K562 treated with DMSO at 1 percent for 48 hours (cell line): ENCODE data around the gene GRB2. TPM values are rescaled to one million over a fixed set of nuclear protein-coding genes. Genes with fewer than 3 reads are reported as not detected.

Source experiments
- total RNA-seq: library from RNA; unstranded; fragments of 300-600 nt; gene quantifications from 2 replicates; pipeline ENCODE4 v1.2.3, GENCODE V29; 2022; ENCODE audit warnings: low replicate concordance; ENCODE audit errors: extremely low read depth

Gene GRB2
- total RNA-seq = 308 TPM in 1 of 2 replicates, not detected in the other

DNA sequence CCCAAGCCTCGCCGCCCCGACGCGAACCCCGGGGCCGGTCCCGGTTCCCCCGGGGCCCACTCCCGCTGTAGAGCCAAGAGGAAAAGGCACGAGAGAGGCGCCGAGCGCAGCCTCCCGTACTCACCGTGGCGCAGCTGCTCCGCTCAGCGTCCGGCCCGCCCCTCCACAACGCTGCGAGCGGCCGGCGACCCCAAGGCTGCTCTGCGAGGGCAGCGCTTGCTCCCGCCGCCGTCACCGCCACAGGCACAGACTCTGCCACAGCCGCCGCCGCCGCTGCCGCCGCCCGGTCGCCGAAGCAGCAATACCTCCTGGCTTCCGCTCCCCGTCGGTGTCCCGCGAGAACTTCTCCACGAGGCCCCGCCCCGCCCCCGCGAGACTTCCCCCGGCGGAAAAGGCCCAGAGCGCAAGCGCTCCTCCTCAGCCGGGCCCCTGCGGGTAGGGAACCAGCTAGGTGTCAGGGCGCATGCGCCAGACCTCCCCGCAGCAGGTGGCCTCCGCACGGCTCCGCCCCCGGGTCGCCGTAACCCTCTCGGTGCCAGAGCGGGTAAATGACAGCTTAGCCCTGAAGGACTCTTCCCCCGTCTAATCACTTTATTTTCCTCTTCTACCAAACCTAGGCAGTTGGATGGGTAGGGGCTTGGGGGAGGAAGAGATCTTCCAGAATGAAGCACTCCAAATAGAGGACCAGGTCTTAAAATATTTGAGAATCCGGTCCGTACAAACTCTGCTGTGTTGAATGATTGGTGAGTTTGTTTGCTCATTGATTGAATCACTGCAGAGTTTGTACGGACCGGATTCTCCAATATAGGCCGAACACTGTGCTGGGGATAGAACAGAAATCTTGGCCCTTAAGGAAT lies at the start of gene GRB2:
Gene GRB2 (minus strand): TSS at position 314 of the 857 bp plus-strand sequence. CDS start 12,050 bp downstream, outside the sequence.

DNA sequence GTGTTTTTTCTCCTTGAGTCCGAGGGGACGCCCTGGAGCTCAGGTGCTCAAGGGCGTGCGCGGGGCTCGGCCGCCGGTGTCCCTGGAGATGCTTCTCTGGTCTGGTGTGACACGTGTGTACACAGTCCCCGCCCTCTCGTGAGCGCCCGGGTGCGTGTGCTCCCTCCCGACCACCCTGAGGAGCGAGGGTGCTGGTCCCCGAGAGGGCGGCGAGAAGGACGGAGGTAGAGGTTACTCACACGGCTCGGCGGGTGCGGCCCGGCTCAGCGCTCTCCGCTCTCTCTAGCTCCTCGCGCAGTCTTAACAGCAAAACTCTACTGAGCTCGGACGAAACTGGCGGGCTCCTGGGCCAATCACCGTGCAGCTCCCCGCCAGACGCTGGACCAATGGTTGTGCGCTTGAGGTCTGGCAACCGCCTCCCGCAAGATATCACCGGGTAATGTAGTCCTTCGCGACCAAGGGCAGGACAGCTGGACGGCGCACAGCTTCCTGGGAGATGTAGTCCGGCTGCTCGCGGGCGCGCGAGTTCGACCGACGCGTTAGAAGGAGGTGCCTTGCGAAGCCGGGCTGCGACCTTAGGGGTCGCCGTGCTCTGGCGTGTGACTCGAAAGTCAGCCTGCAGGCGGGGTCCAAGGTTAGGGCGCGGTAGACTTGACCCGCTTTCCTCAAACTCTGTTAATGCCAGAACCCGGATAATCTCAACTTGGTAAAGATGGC lies 116.2 kb downstream of the GRB2 start, which contains the start of gene SLC25A19:
Gene SLC25A19 (minus strand): TSS at position 319 of the 717 bp plus-strand sequence. CDS start 2,669 bp downstream, outside the sequence.

DNA sequence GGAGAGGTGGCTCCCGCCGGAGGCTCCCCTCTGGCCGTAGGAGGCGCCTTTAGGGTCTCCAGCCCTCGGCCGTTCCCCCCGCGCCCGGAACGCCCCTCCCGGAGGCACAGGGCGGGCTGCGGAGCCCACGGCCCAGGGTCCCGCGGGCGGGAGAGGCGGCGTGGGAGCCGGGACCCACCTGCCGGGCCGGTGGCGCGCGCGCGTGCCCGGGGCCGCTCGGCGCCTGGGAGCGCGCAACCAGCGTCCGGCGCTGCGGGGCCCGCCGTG lies 134.6 kb downstream of the GRB2 start, which contains the start of gene MIF4GD:
Gene MIF4GD (minus strand): TSS at position 266 of the 267 bp plus-strand sequence. CDS start 1,036 bp downstream, outside the sequence.

Other genes starting within 250 kb of the GRB2 start
- not detected in 2 replicates for gene SUMO2, start 222.7 kb downstream of the GRB2 start, total RNA-seq
- 597 TPM in 1 of 2 replicates, not detected in the other for gene NUP85, start 200.0 kb downstream of the GRB2 start, total RNA-seq
- gene GGA3, start 144.1 kb downstream of the GRB2 start, total RNA-seq = not detected in 2 replicates
- not detected in 2 replicates for gene MRPS7, start 143.8 kb downstream of the GRB2 start, total RNA-seq
- gene MIF4GD, start 134.4 kb downstream of the GRB2 start, total RNA-seq = not detected in 2 replicates
- not detected in 2 replicates for gene SLC25A19, start 116.2 kb downstream of the GRB2 start, total RNA-seq
- gene TMEM94, start 51.0 kb upstream of the GRB2 start, total RNA-seq = not detected in 2 replicates
- not detected in 2 replicates for gene CASKIN2, start 109.9 kb upstream of the GRB2 start, total RNA-seq
- gene TSEN54, start 110.8 kb upstream of the GRB2 start, total RNA-seq = not detected in 2 replicates
- gene LLGL2, start 120.0 kb upstream of the GRB2 start, total RNA-seq = not detected in 2 replicates
- not detected in 2 replicates for gene MYO15B, start 182.1 kb upstream of the GRB2 start, total RNA-seq
- gene SMIM5, start 227.8 kb upstream of the GRB2 start, total RNA-seq = not detected in 2 replicates